HG03439 (cell line): ENCODE results near the gene SV2B.

Experiments used
- ATAC-seq: cut with Tn5 transposase; IDR thresholded peaks from one replicate; pipeline ENCODE4 v1.9.1; 2021; ENCODE audit warnings: mild to moderate bottlenecking, moderate library complexity; ENCODE audit not compliant: unreplicated experiment

SV2B gene

DNA sequence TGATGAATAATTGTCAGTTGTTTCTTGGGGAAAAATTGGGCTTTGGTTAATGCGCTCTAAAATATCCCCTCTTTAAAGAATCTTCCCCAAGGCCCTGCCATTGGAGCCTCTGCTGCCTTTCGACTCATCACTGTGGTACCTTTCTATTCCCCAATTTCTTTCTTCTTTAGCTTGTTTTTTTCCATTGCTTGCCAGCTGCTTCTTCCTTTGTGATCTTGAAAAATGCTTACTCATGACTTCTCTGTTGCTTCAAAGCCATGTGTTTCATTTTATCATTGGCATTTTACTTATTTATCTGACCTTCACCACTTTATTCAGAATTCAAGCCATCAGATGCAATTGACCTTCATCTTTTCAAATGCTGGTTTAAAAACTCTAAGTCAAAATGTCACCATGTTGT lies 84.4 kb downstream of the SV2B start:
- no peak for ATAC-seq

GRCh38 chr15:91186904-91187656 lies 87.0 kb downstream of the SV2B start:
- ATAC-seq, result no peak

- ATAC-seq, result no peak
Measured at GRCh38 chr15:91192285-91192684, 92.2 kb downstream of the SV2B start.

- no peak for ATAC-seq
Measured at GRCh38 chr15:91192690-91193377, 92.8 kb downstream of the SV2B start.

DNA sequence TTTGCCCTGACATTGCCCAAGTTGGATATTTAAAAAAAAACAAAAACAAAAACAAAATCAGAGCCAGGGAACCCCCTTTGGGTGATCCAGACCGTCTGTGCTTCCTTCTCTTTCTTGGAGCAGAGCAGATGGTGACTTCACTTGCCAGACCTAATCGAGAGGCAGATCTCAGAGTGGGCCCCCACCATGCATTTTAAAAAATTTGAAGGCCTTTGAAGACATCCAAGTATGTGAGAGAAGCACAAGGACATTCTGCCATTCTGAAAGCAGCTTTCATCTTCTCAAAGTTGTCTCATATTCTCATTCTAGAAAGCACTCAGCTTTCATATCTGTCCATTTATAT lies 93.3 kb downstream of the SV2B start:
- ATAC-seq, result no peak

- ATAC-seq, result no peak
Measured at GRCh38 chr15:91196127-91196526, 96.1 kb downstream of the SV2B start.

- ATAC-seq, result no peak
Measured at GRCh38 chr15:91196768-91197167, 96.7 kb downstream of the SV2B start.

DNA sequence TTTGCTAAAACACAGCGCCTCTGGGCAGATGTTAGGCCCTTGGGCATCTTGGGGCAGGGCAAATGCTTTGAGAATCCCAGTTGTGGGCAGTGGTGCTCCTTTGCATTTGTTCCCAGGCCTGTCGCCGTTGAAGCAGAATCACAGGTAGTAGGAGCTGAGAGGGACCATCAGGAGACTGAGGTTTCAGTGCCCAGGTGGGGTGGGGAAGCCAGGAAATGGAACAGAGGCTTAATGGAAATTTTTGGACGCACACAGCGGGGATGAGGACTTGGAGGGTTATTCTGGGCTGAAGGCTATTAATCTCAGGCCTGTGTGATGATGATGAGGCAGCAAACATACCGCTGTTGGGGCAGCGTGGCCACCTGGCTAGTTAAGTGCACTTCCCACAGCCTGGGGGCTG lies 99.5 kb downstream of the SV2B start:
- no peak for ATAC-seq

DNA sequence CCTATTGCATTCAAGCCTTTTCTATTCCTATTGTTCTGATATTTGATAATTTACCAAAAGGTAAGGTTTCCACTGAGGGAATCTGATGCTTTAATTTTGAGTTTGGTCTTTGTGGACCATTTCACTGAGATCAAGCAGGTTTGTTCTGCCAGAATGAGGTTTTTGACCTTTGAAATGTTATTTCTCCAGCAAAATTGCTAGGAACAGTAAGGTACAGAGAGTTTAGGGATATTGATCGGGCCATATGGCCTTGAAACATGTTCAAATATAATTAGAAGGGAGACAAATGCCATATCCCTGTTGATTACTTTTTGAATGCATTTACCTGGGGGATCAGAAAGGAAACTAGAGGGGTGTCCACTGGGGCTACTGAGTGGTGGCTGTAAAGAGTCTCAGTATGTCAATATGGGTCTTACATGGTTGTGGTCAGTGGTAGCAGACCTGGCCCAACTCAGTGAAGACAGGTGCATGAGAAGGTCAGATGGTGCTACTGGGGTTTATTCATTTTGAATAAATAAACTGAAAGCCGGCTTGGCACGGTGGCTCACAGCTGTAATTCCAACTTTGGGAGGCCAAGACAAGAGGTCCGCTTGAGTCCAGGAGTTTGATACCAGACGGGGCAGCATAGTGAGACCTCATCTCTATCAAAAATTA lies 100.2 kb downstream of the SV2B start:
- no peak for ATAC-seq

DNA sequence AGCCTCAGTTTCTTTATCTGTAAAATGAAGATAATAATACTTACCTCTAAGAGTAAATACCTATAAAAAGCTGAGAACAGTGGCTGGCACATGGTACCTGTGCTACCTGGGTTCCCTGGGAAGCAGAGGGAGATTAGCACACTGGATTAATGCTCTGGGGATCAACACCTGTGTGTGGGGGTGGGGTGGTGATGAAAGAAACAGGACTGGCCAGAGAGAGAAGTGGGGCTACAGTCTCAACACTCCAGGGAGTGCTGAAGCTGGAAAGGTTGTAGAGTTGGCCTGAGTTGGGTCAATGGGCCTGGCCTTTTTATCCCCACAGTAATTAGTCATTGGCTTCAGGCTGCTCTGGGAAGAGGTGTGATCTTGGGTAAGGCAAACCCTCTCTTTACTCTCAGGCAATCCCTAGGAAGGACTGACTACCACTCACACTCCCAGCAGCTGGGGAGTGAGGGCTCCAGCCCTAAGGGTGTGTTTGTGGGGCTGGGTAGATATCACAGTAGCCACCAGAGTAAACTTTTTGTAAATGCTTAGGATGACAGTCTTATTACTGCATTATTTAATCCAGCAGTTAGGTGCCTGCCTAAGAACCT lies 102.5 kb downstream of the SV2B start:
- ATAC-seq, result no peak

DNA sequence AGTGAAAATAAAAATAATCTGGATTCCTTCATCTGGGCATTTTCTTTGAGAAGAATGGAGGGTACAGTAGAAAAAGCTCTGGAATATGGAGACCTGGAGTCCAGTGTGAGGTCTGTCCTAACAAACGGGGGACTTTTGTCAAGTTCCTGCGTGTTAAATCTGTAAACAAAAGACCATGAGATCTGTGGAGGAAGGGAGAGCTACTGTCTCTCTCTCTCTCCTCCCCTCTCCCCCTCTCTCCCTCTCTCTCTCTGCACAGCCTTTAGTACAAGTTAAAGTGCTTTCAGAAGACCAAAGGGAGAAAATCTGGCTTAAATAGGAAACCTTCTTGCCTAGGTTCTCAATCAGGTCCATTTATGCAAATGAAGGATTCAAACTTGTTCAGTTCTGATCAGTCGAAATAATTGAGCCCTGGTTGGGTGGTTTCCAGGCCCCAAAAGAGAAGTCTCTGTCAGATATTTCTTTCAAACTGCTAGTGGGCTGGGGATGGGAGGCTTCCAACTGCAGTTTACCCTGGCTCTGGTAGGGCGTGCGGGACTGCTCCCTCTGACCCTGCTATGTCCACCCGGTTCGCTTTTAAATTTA lies 103.7 kb downstream of the SV2B start:
- ATAC-seq, result no peak

DNA sequence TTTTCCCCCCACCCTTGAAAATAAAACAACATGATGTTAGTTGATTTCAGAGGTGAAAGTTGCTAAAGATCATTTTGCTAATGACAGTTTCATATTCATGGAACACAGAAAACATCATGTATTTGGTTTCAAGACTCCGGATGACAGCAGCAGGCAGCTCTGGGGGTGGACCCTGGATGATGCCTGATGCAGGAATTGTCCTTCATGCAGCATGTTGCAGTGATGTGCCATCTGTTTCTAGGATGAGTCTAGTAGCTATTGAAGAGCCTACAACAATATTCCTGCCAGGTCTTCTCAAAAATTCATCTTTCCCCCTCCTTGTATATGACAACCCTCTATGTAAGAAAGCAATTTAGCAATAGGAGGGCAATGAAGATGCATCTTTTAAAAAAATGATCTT lies 108.3 kb downstream of the SV2B start:
- ATAC-seq, result no peak

DNA sequence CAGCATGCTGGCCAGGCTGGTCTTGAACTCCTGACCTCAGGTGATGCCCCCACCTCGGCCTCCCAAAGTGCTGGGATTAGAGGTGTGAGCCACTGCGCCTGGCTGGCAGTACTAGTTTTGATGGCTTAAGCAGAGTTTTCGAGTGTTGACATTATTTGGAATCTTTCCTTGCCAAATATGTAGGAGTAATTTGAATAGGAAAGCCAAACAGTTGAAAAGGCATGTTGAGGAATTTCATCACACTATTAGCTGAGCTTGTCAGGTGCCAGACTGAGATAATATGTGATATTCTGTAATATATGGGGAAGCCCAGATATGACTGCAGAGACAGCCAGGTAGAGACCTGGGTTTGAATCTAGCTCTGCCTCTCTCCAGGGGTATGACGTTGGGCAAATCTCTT lies 109.3 kb downstream of the SV2B start:
- ATAC-seq, result no peak

DNA sequence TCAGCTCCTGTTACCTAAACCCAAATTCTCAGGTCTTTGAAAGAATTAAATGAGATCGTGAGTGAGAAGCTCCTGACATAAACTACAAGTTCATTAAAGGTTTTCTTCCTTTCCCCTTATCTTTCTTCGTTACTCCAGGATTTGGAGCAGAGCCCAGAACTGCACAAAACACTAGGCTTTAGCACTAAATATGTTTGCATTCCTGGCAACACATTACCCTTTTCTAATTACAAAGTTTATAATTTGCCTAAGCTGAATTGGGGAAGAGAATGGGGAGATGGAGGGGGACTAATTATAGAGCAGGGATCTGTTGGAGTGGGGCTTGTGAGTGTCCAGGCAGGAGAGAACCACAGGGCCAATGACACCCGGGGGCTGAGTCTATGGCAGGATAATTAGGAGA lies 109.7 kb downstream of the SV2B start:
- ATAC-seq, result no peak

DNA sequence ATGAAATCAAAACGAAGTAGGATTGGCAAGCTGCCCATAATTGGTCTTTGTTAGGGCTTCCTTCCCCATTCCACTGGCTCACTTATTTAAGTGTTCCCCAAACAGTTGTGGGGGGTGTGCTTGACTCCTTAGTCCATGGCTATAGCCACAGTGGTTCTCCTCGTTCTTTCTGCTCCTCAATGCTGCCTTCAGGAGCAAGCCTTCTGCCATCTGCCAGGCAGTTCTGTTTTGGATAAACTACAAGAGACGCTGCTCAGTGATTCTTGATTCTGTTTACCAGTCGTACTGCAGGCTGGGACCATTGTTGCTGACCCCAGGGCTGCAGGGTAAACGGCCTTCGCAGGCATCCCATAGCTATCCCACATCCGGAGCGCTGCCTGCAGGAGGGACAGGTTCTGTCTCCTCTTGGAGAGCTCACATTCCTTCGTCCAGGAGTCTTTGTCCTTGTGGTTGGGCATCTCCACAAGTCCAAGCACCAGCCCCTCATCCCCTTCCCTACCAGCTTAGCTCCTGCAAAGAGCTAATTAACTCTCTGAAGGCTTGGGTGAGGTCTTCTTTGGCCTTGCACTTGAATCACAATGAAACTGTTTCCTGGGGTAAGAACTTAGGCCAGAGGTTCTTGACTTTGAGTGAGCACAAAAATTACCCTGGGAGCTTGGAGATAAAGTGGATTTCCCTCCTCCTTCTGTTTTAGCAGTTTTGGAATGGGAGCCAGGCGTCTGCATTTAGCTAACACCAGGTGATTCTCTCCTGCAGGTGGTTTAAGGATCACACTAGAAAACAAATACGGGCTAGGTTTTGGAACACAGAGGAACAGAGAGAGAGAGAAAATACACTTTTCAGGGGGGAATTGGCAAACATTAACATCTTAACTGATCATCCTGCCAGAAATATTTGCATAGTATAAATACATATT lies 114.9 kb downstream of the SV2B start:
- ATAC-seq, result no peak

GRCh38 chr15:91216000-91216399 lies 115.9 kb downstream of the SV2B start:
- ATAC-seq, result no peak

GRCh38 chr15:91219206-91219605 lies 119.1 kb downstream of the SV2B start:
- no peak for ATAC-seq

DNA sequence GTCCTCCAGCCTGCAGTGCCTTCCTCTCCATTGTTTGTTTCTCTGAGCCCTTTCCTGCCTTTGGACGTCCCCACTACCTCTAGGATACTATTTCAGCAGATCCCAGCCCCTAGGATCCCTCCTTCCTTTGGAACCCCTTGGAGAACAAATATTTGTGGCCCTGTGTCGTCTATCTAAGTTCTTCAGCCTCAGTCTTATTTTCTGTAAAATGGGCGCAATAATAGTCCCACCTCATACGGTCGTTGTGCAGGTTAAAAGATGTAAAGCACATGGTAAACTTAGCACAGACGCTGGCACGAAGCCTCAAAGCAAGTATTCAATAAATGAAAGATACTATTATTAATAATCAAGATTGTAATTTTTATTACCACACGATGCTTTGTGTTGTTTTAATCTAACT lies 122.0 kb downstream of the SV2B start:
- no peak for ATAC-seq

- ATAC-seq, result no peak
Measured at GRCh38 chr15:91223863-91224262, 123.8 kb downstream of the SV2B start.

DNA sequence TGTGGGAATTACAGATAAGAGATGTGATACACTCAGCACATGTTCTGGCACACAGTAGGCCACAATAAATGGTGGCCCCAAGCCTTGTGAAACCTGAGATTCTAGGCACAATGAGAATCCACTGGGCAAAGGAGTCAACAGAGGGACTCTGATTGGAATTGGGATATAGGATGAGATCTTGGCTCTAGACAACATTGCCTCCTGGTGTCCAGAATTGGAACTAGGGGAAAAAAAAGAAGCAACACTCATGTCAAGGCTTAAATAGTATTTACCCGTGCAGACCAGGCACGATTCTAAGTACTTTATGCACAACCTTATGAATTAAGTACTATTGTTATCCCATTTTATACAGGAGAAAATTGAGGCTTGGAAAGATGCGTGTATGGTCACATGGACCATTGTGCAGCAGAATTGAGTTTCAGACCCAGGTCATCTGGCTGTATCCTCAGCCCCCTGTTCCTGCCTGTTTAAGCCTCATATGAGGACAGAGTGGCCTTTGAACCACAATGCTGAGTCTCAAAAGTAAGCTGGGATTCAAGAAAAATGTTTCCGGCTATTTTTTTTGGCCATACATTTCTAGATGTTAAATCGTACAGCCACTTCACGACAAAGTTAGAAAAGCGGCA lies 124.8 kb downstream of the SV2B start:
- no peak for ATAC-seq
